KMS-11 (cell line): ENCODE data around the gene PLCD1.
A peak's percentile ranks its signal among the peaks of the same experiment; 100 is the strongest.

ENCODE experiments used
- H2AFZ ChIP-seq: fragments of 200-600 bp; sonication (generic); 2 replicates; pipeline ENCODE4 v1.6.1; 2016; ENCODE audit warnings: antibody characterized with exemption, mixed run types, low read depth
- H3K27ac ChIP-seq: fragments of 200-600 bp; sonication (generic); 2 replicates; pipeline ENCODE4 v1.6.1; 2016; ENCODE audit warnings: mild to moderate bottlenecking, mixed run types
- H3K27me3 ChIP-seq: fragments of 200-600 bp; sonication (generic); 2 replicates; pipeline ENCODE4 v1.6.1; 2017; ENCODE audit warnings: mild to moderate bottlenecking, low read depth, mixed run types, moderate library complexity; ENCODE audit not compliant: insufficient read depth
- H3K36me3 ChIP-seq: fragments of 200-600 bp; sonication (generic); 2 replicates; pipeline ENCODE4 v1.6.1; 2017; ENCODE audit warnings: mild to moderate bottlenecking, mixed run types; ENCODE audit not compliant: insufficient read depth
- H3K4me1 ChIP-seq: fragments of 200-600 bp; sonication (generic); 2 replicates; pipeline ENCODE4 v1.6.1; 2016; ENCODE audit warnings: mild to moderate bottlenecking, low read depth, mixed run types; ENCODE audit not compliant: poor library complexity, severe bottlenecking
- H3K4me2 ChIP-seq: fragments of 200-600 bp; sonication (generic); 2 replicates; pipeline ENCODE4 v1.7.0; 2016; ENCODE audit warnings: mild to moderate bottlenecking, mixed run types
- H3K4me3 ChIP-seq: fragments of 200-600 bp; sonication (generic); IDR thresholded peaks from 2 replicates; pipeline ENCODE4 v1.6.1; 2017; ENCODE audit warnings: low read depth, low read length, mixed read lengths; ENCODE audit not compliant: insufficient read depth
- H3K79me2 ChIP-seq: fragments of 200-600 bp; sonication (generic); 2 replicates; pipeline ENCODE4 v1.6.1; 2016; ENCODE audit warnings: low read depth, mixed run types; ENCODE audit not compliant: insufficient read depth
- H3K9ac ChIP-seq: fragments of 200-600 bp; sonication (generic); 2 replicates; pipeline ENCODE4 v1.6.1; 2016; ENCODE audit warnings: mild to moderate bottlenecking, mixed run types
- H4K20me1 ChIP-seq: fragments of 200-600 bp; sonication (generic); 2 replicates; pipeline ENCODE4 v1.6.1; 2016; ENCODE audit warnings: mild to moderate bottlenecking, mixed run types; ENCODE audit not compliant: insufficient read depth
- TF ChIP-seq, protein P1 (sequence below): fragments of 200-600 bp; sonication (generic); conservative IDR thresholded peaks from 2 replicates; pipeline ENCODE4 v1.6.1; 2017; ENCODE audit warnings: low read depth, mild to moderate bottlenecking, antibody characterized with exemption, low read length, moderate library complexity, mixed read lengths

The PLCD1 gene

DNA sequence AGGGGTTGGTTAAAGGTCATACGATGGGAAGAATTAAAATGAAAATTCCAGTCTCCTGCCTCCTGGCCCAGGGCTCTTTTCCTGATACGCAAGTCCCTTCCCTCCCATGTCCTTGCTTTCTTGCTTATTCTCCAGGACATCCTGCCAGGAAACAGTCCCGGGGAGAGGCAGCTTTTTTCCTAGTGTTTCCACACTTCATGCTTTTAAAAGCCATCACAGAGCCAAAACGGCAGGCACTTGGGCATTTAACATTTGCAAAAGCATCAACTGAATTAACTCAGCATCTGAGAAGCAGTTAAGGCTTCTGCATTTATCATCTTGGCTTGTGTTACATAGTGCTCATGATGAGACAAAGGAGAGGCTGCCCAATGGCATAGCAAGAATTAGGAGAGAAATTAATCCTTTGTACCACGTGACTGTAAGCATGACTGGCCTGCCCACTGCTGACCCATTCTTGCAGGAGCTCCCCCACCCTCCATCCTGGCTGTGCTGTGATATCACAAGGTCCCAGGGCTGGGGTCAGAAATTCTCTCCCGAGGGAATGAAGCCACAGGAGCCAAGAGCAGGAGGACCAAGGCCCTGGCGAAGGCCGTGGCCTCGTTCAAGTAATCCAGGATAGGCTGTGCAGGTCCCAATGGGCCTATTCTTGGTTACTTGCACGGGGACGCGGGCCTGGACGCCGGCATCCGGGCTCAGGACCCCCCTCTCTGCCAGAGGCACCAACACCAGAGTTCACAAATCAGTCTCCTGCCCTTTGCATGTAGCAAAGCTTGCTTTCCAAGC, 60.4 kb downstream of the PLCD1 start:
- no peaks in the 10 kb centered on the region for H3K4me1 ChIP-seq
- H3K4me2 ChIP-seq = no peak overlapping the region
- TF ChIP-seq, protein P1, sequence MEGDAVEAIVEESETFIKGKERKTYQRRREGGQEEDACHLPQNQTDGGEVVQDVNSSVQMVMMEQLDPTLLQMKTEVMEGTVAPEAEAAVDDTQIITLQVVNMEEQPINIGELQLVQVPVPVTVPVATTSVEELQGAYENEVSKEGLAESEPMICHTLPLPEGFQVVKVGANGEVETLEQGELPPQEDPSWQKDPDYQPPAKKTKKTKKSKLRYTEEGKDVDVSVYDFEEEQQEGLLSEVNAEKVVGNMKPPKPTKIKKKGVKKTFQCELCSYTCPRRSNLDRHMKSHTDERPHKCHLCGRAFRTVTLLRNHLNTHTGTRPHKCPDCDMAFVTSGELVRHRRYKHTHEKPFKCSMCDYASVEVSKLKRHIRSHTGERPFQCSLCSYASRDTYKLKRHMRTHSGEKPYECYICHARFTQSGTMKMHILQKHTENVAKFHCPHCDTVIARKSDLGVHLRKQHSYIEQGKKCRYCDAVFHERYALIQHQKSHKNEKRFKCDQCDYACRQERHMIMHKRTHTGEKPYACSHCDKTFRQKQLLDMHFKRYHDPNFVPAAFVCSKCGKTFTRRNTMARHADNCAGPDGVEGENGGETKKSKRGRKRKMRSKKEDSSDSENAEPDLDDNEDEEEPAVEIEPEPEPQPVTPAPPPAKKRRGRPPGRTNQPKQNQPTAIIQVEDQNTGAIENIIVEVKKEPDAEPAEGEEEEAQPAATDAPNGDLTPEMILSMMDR = no peak
- H3K9ac ChIP-seq = no peak overlapping the region
- no peaks in the 10 kb centered on the region for H3K27me3 ChIP-seq
- no peaks in the 10 kb centered on the region for H4K20me1 ChIP-seq
- no peaks in the 10 kb centered on the region for H3K36me3 ChIP-seq
- no peak overlapping the region for H3K27ac ChIP-seq
- no peaks in the 10 kb centered on the region for H3K79me2 ChIP-seq
- no peak overlapping the region for H2AFZ ChIP-seq
- no peak overlapping the region for H3K4me3 ChIP-seq

GRCh38 chr3:37968199-37968598, 61.2 kb downstream of the PLCD1 start:
- H3K79me2 ChIP-seq = no peaks in the 10 kb centered on the region
- no peak overlapping the region for H3K4me2 ChIP-seq
- H3K4me1 ChIP-seq = no peaks in the 10 kb centered on the region
- TF ChIP-seq, protein P1 = no peak
- no peak overlapping the region for H3K9ac ChIP-seq
- H3K27ac ChIP-seq = no peak overlapping the region
- H4K20me1 ChIP-seq = no peaks in the 10 kb centered on the region
- no peak overlapping the region for H2AFZ ChIP-seq
- no peak overlapping the region for H3K4me3 ChIP-seq
- no peaks in the 10 kb centered on the region for H3K36me3 ChIP-seq
- no peaks in the 10 kb centered on the region for H3K27me3 ChIP-seq

GRCh38 chr3:37967260-37967881, 62.1 kb downstream of the PLCD1 start:
- TF ChIP-seq, protein P1 = peak; percentile 77
- Histone ChIP-seq H3K4me2 (no peak overlapping the region), H3K4me3 (no peak overlapping the region), H4K20me1 (no peaks in the 10 kb centered on the region), H2AFZ (no peak overlapping the region), H3K79me2 (no peaks in the 10 kb centered on the region), H3K4me1 (no peaks in the 10 kb centered on the region), H3K36me3 (no peaks in the 10 kb centered on the region), H3K27ac (no peak overlapping the region), H3K27me3 (no peaks in the 10 kb centered on the region), H3K9ac (no peak overlapping the region)

- Histone ChIP-seq H3K36me3 (no peaks in the 10 kb centered on the region), H3K79me2 (no peaks in the 10 kb centered on the region), H2AFZ (no peak overlapping the region), H3K4me1 (no peaks in the 10 kb centered on the region), H3K9ac (no peak overlapping the region), H3K4me2 (no peak overlapping the region), H3K27me3 (no peaks in the 10 kb centered on the region), H3K27ac (no peak overlapping the region), H4K20me1 (no peaks in the 10 kb centered on the region), H3K4me3 (no peak overlapping the region)
- TF ChIP-seq, protein P1 = no peak
Observed at GRCh38 chr3:37964716-37965115, 64.7 kb downstream of the PLCD1 start.
